Colon (tissue), 2 donors: ENCODE measurements around the gene LRRC71.

Source experiments
- FAIRE-seq: peaks from 2 replicates; lab custom pipeline; 2012; peaks lifted over from hg19 to GRCh38; lab: Jason Lieb, UNC
- donor health status: control.
- donor health status: control.

Gene LRRC71

DNA sequence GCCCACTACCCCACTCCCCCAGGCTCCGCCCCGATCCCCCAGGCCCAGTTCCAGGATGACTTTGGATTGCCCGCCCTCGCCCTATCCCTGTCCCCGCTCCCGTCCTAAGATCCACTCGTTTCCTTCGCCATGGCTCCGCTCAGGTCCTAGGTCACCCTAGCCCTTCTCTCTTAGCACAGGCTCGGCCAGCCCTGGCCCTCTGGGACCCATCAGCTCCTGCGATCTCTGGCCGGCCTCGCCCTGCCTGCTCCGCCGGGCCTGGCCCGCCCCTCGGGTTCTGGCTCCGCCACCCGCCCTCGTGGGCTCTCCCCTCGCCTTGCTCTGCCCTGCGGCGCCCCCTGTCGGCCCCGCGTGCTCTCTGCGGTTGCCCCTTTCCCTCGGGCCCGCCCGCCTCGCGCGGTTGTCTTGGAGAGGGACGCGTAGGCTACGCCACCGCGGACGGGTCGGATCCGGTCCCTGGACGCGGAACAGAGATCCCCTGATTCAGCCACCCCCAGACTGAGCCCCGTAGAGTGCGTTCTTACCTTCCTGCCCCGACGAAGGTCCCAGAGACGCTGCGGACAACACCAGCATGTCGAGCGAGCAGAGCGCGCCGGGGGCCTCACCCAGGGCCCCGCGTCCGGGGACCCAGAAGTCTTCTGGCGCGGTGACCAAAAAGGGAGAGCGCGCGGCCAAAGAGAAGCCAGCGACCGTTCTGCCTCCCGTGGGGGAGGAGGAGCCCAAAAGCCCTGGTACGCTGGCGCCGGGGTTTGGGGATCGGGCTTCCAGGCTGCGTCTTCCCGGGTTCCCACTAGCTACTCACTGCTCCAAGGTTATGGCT is at the start of gene LRRC71:
LRRC71 (plus strand) TSS at position 400 of the 820 bp plus-strand sequence; CDS start at position 572, 172 bp downstream.
- FAIRE-seq: no peak

- no peak for FAIRE-seq
These were observed 46.8 kb upstream of the LRRC71 start for GRCh38 chr1:156873659-156874058.

- FAIRE-seq: no peak
These were observed 46.3 kb upstream of the LRRC71 start for GRCh38 chr1:156874142-156874541.

DNA sequence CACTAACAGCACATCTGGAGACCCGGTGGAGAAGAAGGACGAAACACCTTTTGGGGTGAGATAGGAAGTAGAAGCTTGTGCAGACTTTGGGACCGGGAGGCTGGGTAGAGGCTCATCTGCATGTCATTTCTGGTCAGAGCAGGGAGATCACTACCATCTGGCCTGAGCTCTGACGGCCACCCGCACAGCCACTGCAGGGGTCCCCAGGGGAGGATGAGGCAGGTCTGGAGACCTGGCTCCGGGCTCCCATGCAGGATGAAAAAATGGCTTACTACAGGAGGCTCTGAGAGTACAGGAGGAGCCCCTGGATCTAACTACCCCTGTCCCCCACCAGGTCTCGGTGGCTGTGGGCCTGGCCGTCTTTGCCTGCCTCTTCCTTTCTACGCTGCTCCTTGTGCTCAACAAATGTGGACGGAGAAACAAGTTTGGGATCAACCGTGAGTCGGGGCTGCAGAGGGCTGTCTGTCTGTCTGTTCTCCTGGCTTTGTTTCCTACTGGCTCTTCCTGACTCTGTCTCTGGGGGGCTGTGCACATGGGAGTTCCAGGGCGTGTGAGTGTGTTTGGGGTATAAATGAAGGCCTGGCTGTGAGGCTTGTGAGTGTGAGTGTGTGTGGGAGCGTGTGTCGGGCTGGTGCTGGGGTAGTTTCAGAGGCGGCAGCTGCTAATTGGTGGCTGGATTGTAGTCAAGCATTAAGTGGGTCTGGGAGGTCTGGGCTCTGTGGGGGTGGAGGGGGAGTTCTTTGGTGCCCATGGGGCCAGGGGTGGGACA is 45.7 kb upstream of the LRRC71 start:
- FAIRE-seq: no peak

- no peak for FAIRE-seq
These were observed 45.2 kb upstream of the LRRC71 start for GRCh38 chr1:156875341-156875615.

GRCh38 chr1:156876281-156876680 is 44.2 kb upstream of the LRRC71 start:
- FAIRE-seq: no peak

GRCh38 chr1:156877433-156878170 is 42.8 kb upstream of the LRRC71 start:
- no peak for FAIRE-seq

DNA sequence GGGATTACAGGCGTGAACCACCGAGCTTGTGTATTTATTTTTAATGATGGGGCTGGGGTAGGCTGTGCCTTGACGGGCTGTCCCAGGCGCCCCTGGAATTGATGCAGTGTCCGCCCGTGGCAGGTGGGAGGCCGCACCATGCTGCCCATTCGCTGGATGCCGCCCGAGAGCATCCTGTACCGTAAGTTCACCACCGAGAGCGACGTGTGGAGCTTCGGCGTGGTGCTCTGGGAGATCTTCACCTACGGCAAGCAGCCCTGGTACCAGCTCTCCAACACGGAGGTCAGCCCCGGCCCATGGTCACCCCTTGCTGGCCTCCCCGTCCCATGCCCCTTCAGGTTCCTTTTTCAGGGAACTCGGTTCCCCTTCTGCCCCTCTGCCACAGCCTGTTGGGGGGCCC is 40.6 kb upstream of the LRRC71 start:
- no peak for FAIRE-seq

DNA sequence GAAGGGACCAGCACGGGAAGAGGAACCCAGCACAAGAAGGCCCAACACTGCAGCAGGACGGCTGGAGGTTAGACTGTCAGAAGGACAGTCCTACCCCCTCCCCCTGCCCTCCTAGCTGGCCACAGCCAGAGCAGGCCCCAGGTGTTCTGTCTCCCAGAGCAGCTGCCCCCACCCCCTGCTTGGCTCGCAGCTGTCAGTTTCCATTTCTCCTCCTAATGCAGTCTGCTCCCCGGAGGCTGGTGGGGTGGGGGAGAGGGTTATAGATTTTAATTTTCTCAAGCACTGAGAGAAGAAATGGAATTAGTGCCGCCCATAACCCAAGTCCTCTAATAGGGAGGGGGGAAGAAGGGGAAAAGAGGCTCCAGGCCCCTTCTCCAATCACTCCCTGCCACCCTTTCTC is 40.0 kb upstream of the LRRC71 start:
- FAIRE-seq: no peak

GRCh38 chr1:156881101-156881500 is 39.3 kb upstream of the LRRC71 start:
- FAIRE-seq: no peak

GRCh38 chr1:156881663-156882062 is 38.8 kb upstream of the LRRC71 start:
- FAIRE-seq: no peak

GRCh38 chr1:156882543-156882942 is 37.9 kb upstream of the LRRC71 start:
- FAIRE-seq: no peak

GRCh38 chr1:156883919-156884318 is 36.5 kb upstream of the LRRC71 start:
- FAIRE-seq: no peak

GRCh38 chr1:156884560-156885184 is 35.8 kb upstream of the LRRC71 start:
- FAIRE-seq: no peak

- FAIRE-seq: no peak
These were observed 35.1 kb upstream of the LRRC71 start for GRCh38 chr1:156885314-156885713.

- FAIRE-seq: no peak
These were observed 34.5 kb upstream of the LRRC71 start for GRCh38 chr1:156885880-156886355.

- FAIRE-seq: no peak
These were observed 33.7 kb upstream of the LRRC71 start for GRCh38 chr1:156886583-156887281.

DNA sequence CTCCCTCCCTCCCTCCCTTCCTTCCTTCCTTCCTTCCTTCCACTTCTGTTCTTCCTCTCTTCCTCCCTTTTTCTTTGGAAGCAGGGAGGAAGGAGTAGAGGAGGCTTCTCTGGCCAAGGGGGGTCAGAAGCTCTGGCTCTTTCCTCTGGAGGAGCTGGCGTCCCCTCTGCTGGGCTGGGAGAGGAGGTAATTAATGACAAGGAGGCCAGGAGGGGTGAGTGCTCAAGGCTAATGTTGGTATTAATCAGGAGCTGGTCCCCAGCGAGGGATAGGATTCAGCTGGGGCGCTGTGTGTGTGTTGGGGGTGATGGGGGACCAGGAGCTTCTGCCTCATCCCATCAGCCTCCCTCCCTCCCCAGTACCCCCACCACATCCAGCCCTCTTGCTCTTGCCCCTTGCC is 33.1 kb upstream of the LRRC71 start:
- FAIRE-seq: no peak

DNA sequence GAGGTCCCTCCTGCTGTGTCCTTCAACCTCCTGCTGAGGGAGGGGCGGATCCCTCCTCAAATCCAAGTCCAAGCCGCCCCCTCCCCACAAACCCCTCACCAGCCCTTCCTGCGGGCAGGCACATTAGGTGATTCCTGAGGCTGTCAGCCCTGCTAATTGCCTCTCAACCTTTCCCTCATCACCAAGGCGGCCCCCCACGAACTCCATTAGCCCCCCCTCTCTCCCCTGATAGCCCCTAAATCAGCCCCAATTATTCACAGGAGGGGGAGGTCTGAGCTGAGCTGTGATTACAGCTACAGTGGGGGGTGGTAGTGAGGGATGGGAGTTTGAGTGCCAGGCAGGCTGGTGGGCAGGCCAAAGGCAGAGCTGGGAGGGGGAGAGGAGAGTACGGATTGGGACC is 32.7 kb upstream of the LRRC71 start:
- FAIRE-seq: no peak

GRCh38 chr1:156889802-156890580 is 30.4 kb upstream of the LRRC71 start:
- FAIRE-seq: no peak
